H1 (cell line): ENCODE results near the gene PIAS3. TPM values are rescaled to one million over a fixed set of nuclear protein-coding genes. Genes with fewer than 3 reads are reported as not detected.

Experiments
- CTCF ChIA-PET: fragments of 300-600 bp; sonication (Branson Sonifier 250); formaldehyde crosslinking; loops from one replicate; lab custom pipeline; 2021; ENCODE audit not compliant: partially characterized antibody; lab: Charles Lee
- POLR2A ChIA-PET: fragments of 300-600 bp; sonication (Branson Sonifier 250); formaldehyde crosslinking; loops from one replicate; lab custom pipeline; 2021; ENCODE audit warnings: inconsistent platforms; ENCODE audit not compliant: partially characterized antibody; lab: Charles Lee
- DNase-seq, 2 experiments: peaks; one replicate each; pipeline versions ENCODE4 v3.0.0 to v3.0.0-alpha.2; 2010 to 2022; ENCODE audit warnings: low spot score in 2 of 2, low read depth in 1 of 2, mixed read lengths in 1 of 2
- FAIRE-seq: peaks from 2 replicates; lab custom pipeline; 2011; peaks lifted over from hg19 to GRCh38; lab: Jason Lieb, UNC
- H2AFZ ChIP-seq: 2 replicates; pipeline ENCODE4 v1.8.1; 2012; ENCODE audit warnings: low read length, inconsistent platforms
- H2AK5ac ChIP-seq: 2 replicates; pipeline ENCODE4 v1.6.1; 2013; ENCODE audit warnings: low read depth, low read length
- H2BK120ac ChIP-seq: replicated peaks from 2 replicates; pipeline ENCODE3; 2013; ENCODE audit warnings: low read depth, low read length, inconsistent platforms
- H2BK12ac ChIP-seq: 2 replicates; pipeline ENCODE4 v1.6.1; 2013; ENCODE audit warnings: low read depth, low read length
- H2BK15ac ChIP-seq: 2 replicates; pipeline ENCODE4 v1.6.1; 2013; ENCODE audit warnings: low read length
- H2BK20ac ChIP-seq: 2 replicates; pipeline ENCODE4 v1.6.1; 2013; ENCODE audit warnings: low read length
- H2BK5ac ChIP-seq: 2 replicates; pipeline ENCODE4 v1.6.1; 2013; ENCODE audit warnings: low read depth, low read length
- H3K14ac ChIP-seq: 2 replicates; pipeline ENCODE4 v1.6.1; 2013; ENCODE audit warnings: inconsistent platforms; ENCODE audit not compliant: insufficient read length
- H3K18ac ChIP-seq: 2 replicates; pipeline ENCODE4 v1.6.1; 2013; ENCODE audit warnings: low read length; ENCODE audit errors: extremely low read depth
- H3K23ac ChIP-seq: 2 replicates; pipeline ENCODE4 v1.6.1; 2013; ENCODE audit warnings: inconsistent platforms; ENCODE audit not compliant: insufficient read length
- H3K23me2 ChIP-seq: 2 replicates; pipeline ENCODE4 v1.6.1; 2013; ENCODE audit warnings: low read depth, low read length
- H3K27ac ChIP-seq: 2 replicates; pipeline ENCODE4 v1.6.1; 2011; ENCODE audit warnings: low read depth, low read length, inconsistent platforms
- H3K27me3 ChIP-seq, 4 experiments: replicated peaks in 1 of 4; 1 replicate in 1 of 4; 2 replicates in 3 of 4; pipeline versions ENCODE4 v1.6.1 to v1.8.1; 2011 to 2013; ENCODE audit warnings: low read length in 3 of 4, mild to moderate bottlenecking in 3 of 4, inconsistent platforms in 2 of 4, mixed read lengths in 2 of 4, moderate library complexity in 1 of 4; ENCODE audit not compliant: control insufficient read depth in 3 of 4, insufficient read depth in 3 of 4; ENCODE audit errors: extremely low read depth in 1 of 4
- H3K36me3 ChIP-seq, 4 experiments: 2 replicates each; pipeline versions ENCODE4 v1.6.1 to v1.8.1; 2011 to 2013; ENCODE audit warnings: mild to moderate bottlenecking in 4 of 4, low read length in 3 of 4, moderate library complexity in 2 of 4, control low read depth in 1 of 4, inconsistent platforms in 1 of 4; ENCODE audit not compliant: insufficient read depth in 4 of 4, control insufficient read depth in 2 of 4
- H3K4ac ChIP-seq: replicated peaks from 2 replicates; pipeline ENCODE3; 2013; ENCODE audit warnings: low read length, low read depth, mixed read lengths, inconsistent platforms; ENCODE audit not compliant: insufficient read length
- H3K4me1 ChIP-seq, 4 experiments: replicated peaks in 1 of 4; 1 replicate in 1 of 4; 2 replicates in 3 of 4; pipeline versions ENCODE4 v1.6.1 to v1.8.1; 2011 to 2013; ENCODE audit warnings: low read length in 3 of 4, inconsistent platforms in 2 of 4, mixed read lengths in 1 of 4; ENCODE audit not compliant: insufficient read depth in 4 of 4, control insufficient read depth in 3 of 4
- H3K4me2 ChIP-seq, 2 experiments: 2 replicates each; pipeline versions ENCODE4 v1.6.1 to v1.8.1; 2011 to 2013; ENCODE audit warnings: low read depth in 2 of 2, low read length in 2 of 2, control low read depth in 1 of 2, inconsistent platforms in 1 of 2, mild to moderate bottlenecking in 1 of 2; ENCODE audit not compliant: insufficient read depth in 1 of 2
- H3K4me3 ChIP-seq, 4 experiments: fragments of 200-600, 300-600 bp in 1 of 4; sonication (generic), shearing (Covaris generic), sonication (Bioruptor Twin) in 1 of 4; 2 replicates each; pipeline versions ENCODE4 v1.5.1 to v1.8.1; 2011 to 2016; ENCODE audit warnings: low read length in 4 of 4, low read depth in 3 of 4, control low read depth in 2 of 4, inconsistent platforms in 2 of 4, mild to moderate bottlenecking in 2 of 4, mixed read lengths in 1 of 4, moderate library complexity in 1 of 4; ENCODE audit not compliant: insufficient read depth in 2 of 4; ENCODE audit errors: extremely low read depth in 1 of 4
- H3K56ac ChIP-seq: replicated peaks from 2 replicates; pipeline ENCODE3; 2013; ENCODE audit warnings: low read depth, mild to moderate bottlenecking, mixed read lengths, low read length, inconsistent platforms; ENCODE audit not compliant: insufficient read length
- H3K79me1 ChIP-seq: 2 replicates; pipeline ENCODE4 v1.6.1; 2013; ENCODE audit warnings: low read depth, low read length, control low read depth
- H3K79me2 ChIP-seq, 2 experiments: 2 replicates each; pipeline versions ENCODE4 v1.6.1 to v1.8.1; 2012 to 2013; ENCODE audit warnings: low read length in 2 of 2, mild to moderate bottlenecking in 2 of 2, inconsistent platforms in 1 of 2; ENCODE audit not compliant: insufficient read depth in 2 of 2, control insufficient read depth in 1 of 2
- H3K9ac ChIP-seq, 4 experiments: replicated peaks in 1 of 4; 1 replicate in 1 of 4; 2 replicates in 3 of 4; pipeline versions ENCODE4 v1.6.1 to v1.8.1; 2011 to 2013; ENCODE audit warnings: low read depth in 3 of 4, low read length in 3 of 4, control low read depth in 2 of 4, mild to moderate bottlenecking in 2 of 4, moderate library complexity in 2 of 4, inconsistent platforms in 1 of 4; ENCODE audit errors: extremely low read depth in 1 of 4
- H3K9me3 ChIP-seq, 2 experiments: 2 replicates each; pipeline versions ENCODE4 v1.6.1 to v1.8.1; 2012 to 2013; ENCODE audit warnings: mild to moderate bottlenecking in 2 of 2, moderate library complexity in 2 of 2, control low read depth in 1 of 2, inconsistent platforms in 1 of 2, low read depth in 1 of 2, low read length in 1 of 2, mixed read lengths in 1 of 2; ENCODE audit not compliant: insufficient read depth in 2 of 2
- H4K20me1 ChIP-seq, 2 experiments: replicated peaks in 1 of 2; 2 replicates each; pipeline versions ENCODE3 to v1.8.1; 2011 to 2013; ENCODE audit warnings: inconsistent platforms in 2 of 2, low read length in 2 of 2, mild to moderate bottlenecking in 1 of 2; ENCODE audit not compliant: insufficient read depth in 2 of 2, control insufficient read depth in 1 of 2
- H4K5ac ChIP-seq: 2 replicates; pipeline ENCODE4 v1.6.1; 2013; ENCODE audit warnings: low read length, low read depth, mixed read lengths, inconsistent platforms; ENCODE audit not compliant: insufficient read length
- H4K8ac ChIP-seq: 2 replicates; pipeline ENCODE4 v1.8.0; 2013; ENCODE audit warnings: mild to moderate bottlenecking, moderate library complexity, low read length, inconsistent platforms; ENCODE audit not compliant: insufficient read depth; ENCODE audit errors: extremely low read depth
- H4K91ac ChIP-seq: replicated peaks from 2 replicates; pipeline ENCODE3; 2013; ENCODE audit warnings: low read length, mixed read lengths, inconsistent platforms; ENCODE audit not compliant: insufficient read length
- CREB1 ChIP-seq: IDR thresholded peaks from 2 replicates; pipeline ENCODE4 v1.6.1; 2012; ENCODE audit warnings: inconsistent platforms
- GABPA ChIP-seq: IDR thresholded peaks from 2 replicates; pipeline ENCODE4 v1.6.1; 2011; ENCODE audit warnings: mild to moderate bottlenecking, low read length, moderate library complexity, borderline replicate concordance; ENCODE audit not compliant: insufficient read depth
- WGBS, 2 experiments: shearing (Covaris generic) in 1 of 2; methylation state at CpG; one replicate each; pipeline versions ENCODE4 v1.1.6 to v1.1.7; 2013 to 2015; ENCODE audit warnings: low lambda C conversion rate in 2 of 2, mixed read lengths in 2 of 2, inconsistent platforms in 1 of 2, low coverage in 1 of 2, missing lambda C conversion rate in 1 of 2; ENCODE audit not compliant: insufficient replicate concordance in 2 of 2, insufficient coverage in 1 of 2, insufficient read length in 1 of 2; ENCODE audit errors: extremely low coverage in 1 of 2, missing lambda C conversion rate in 1 of 2; 5-methylcytosine and 5-hydroxymethylcytosine counted together
- polyA plus RNA-seq, 7 experiments: library from polyadenylated mRNA; depleted of rRNA in 3 of 7; stranded (reverse) in 5 of 7; unstranded in 2 of 7; fragments of >200 nt in 5 of 7; fragments of 200-250 nt in 2 of 7; gene quantifications; 1 replicate in 5 of 7; 2 replicates in 1 of 7; 4 replicates in 1 of 7; pipeline versions ENCODE4 v1.2.1 to v1.2.3, GENCODE V29; 2011 to 2013; ENCODE audit warnings: missing spikeins in 2 of 7, mixed read lengths in 2 of 7
- total RNA-seq: library from RNA; stranded (reverse); fragmentation: NEBNext Ultra II Directional; extraction: Animal tissue kit (Norgen Biotek cat#: 25700); gene quantifications from 2 replicates; pipeline ENCODE4 v1.2.1, GENCODE V29; 2021
- TF ChIP-seq, protein P1 (sequence below): IDR thresholded peaks from 2 replicates; pipeline ENCODE4 v1.6.1; 2011; ENCODE audit warnings: low read length, improper control_type of control experiment

Gene PIAS3
- total and polyA plus RNA-seq, 2 of the 8 experiments (the other 6 are each of a cell fraction or from before 2014, with no cell fraction given) = 36.7 to 49.9 TPM

DNA sequence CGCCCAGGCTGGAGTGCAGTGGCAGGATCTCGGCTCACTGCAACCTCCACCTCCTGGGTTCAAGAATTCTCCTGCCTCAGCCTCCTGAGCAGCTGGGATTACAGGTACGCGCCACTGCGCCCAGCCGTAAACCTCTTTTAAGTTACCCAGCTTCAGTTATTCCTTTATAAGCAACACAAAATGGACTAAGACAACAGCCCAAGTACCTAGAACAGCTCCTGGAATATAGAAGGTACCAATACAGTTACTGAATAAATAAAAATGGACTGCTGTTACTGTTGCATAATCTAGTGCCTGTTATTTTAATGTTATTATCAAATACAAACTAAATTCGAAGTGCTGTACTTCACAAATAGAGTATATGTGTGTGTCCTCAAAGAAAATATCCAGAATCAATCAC is 52.0 kb downstream of the PIAS3 start:
- Histone ChIP-seq H3K56ac (no peak overlapping the region), H3K79me1 (no peaks in the 10 kb centered on the region), H3K18ac (no peak overlapping the region), H3K9ac (no peak overlapping the region), H3K79me2 (peaks cover 0 to 26% of the 10 kb centered on the region in 2 experiments; a peak in 2 of 4 replicates), H3K4me3 (no peak overlapping the region), H3K4ac (no peak overlapping the region), H3K36me3 (no peaks in the 10 kb centered on the region), H4K8ac (no peak overlapping the region), H2BK12ac (no peak overlapping the region), H3K23ac (no peak overlapping the region), H2BK5ac (no peak overlapping the region), H2AFZ (no peak overlapping the region), H3K4me1 (peaks cover 0 to 5% (median 1%) of the 10 kb centered on the region in 4 experiments; a peak in 4 of 7 replicates), H4K20me1 (peaks cover 0 to 2% of the 10 kb centered on the region in 2 experiments), H4K5ac (no peak overlapping the region), H3K27me3 (no peaks in the 10 kb centered on the region), H2BK120ac (no peak overlapping the region), H3K27ac (no peak overlapping the region), H2BK15ac (no peak overlapping the region), H3K14ac (no peak overlapping the region), H3K9me3 (no peaks in the 10 kb centered on the region), H3K4me2 (no peak overlapping the region), H3K23me2 (no peaks in the 10 kb centered on the region), H2BK20ac (no peak overlapping the region), H2AK5ac (no peak overlapping the region), H4K91ac (no peak overlapping the region)
- FAIRE-seq = no peak
- ChIA-PET CTCF (interaction anchor here (0.6 kb wide), 1 partner anchor 83 kb away, joined by 3 read pairs; no protein-coding TSS in a partner anchor), POLR2A (interaction anchor here (1.7 kb wide), 1 partner anchor 17 kb away, joined by 6 read pairs; the partner anchor contains the start of genes POLR3C and RNF115)
- DNase-seq = no peak
- WGBS, 2 experiments = 96% methylated on average over 7 of the region's 7 CpGs; no CpG with 5 or more reads in 1 of the 2 experiments
- TF ChIP-seq, protein P1, sequence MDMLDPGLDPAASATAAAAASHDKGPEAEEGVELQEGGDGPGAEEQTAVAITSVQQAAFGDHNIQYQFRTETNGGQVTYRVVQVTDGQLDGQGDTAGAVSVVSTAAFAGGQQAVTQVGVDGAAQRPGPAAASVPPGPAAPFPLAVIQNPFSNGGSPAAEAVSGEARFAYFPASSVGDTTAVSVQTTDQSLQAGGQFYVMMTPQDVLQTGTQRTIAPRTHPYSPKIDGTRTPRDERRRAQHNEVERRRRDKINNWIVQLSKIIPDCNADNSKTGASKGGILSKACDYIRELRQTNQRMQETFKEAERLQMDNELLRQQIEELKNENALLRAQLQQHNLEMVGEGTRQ = no peak
- no peak for TF ChIP-seq CREB1
- TF ChIP-seq GABPA = no peak
